SKM-1 (cell line): ENCODE data around the gene SLC36A3.
"Not testable (repeated sequence)": the region's sequence is repeated elsewhere in the genome, so short reads cannot be mapped to it uniquely, and the experiment has no call there.

Experiments used
- DNase-seq: peaks from one replicate; lab custom pipeline; 2025; ENCODE audit not compliant: unreplicated experiment; lab: John Stamatoyannopoulos, UW

SLC36A3 gene

DNA sequence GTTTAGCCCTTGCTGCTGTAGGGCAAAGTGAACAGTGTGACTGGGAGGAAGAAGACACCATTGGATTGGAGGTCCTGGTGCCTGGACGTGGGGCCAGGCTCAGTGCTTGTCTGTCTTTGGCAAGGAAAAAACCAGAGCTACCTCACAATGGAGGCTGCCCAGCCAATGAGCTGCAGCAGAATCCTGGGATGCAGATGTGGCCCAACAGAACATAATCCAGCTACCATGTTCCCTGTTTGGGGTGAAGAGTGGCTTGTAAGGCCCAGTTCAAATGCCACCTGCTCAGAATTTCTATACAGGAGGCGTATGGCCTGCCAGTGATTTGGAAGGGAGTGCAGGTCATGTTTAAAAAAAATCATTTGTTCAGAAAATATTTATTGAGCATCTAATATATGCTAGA, at the start of gene SLC36A3:
SLC36A3 (minus strand) TSS at position 101 of the 400 bp plus-strand sequence. CDS start 412 bp downstream, outside the sequence.
- DNase-seq = no peak

- DNase-seq = peak; percentile 14
These were observed 48.1 kb upstream of the SLC36A3 start for GRCh38 chr5:151351671-151352070.

DNA sequence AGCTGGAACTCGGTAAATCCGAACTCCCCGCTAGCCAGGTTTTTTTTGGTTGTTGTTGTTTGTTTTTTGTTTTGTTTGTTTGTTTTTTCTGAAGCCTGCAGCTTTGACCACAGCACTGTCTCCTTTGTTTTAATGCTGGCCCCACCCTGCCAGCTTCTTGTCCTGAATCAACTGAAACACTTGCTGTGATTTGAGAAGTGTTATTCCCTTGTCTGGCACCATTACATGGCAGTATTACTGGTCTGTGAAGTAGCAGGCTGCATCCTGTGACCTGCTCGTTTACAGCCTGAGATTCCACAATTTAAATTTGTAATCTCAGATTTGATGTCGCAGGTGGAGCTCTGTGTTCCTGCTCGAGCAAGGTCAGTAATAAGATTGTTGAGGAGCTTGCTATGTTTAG, 45.2 kb upstream of the SLC36A3 start:
- DNase-seq = no peak

DNA sequence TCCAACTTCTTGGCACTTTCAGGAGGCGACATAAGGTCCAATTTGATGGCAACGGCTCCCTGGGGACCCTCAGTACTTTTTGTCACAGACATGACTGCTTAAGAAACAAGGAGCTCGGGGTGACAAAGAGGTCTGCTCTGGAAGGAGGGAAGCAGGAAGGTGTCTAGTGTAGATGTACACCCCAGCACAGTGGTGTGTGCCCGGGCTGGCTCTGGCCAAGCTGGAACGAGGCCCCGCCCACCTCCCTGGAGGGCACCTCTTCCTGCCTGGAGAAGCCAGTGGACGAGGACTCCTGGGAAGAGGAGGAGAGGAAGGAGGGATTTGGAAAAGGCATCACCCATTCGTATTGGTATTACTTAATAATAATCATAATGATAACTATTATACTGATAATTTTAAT, 43.8 kb upstream of the SLC36A3 start, which contains the start of gene SLC36A2:
SLC36A2 (minus strand) TSS at position 191 of the 400 bp plus-strand sequence; CDS start at position 92, 99 bp downstream.
- DNase-seq = no peak

DNA sequence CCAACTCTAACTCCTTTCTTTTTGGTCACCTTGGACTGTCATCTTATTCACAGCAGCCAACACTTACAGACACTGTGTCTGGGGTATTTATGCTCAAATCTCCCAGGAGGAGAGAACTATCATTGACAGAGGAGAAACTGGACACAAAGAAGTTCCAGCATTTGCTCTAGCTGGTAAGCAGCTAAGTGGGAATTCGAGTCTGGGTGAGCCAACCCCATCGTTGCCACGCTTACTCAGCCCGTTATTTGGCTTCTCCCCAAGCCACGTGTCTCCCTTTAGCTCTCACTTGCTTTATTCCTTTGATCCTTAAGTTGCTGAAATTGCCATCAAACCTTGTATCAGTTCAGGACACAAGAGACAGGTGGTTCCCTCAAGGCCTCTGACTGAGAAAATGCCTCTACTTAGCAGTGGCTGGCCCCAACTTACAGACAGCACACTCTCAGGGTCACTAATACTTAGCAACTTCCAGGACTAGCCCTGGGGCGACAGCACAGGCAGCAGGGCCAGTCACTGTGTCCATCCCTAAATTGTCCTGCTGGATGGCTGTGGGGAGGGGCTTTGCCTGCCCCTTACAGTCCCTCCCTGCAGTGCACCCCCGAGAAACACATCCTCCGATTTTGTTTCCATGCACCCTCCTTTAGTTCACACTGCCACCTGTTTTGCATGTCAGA, 42.4 kb upstream of the SLC36A3 start:
- no peak for DNase-seq

GRCh38 chr5:151345187-151345807, 41.7 kb upstream of the SLC36A3 start:
- no peak for DNase-seq

- DNase-seq = no peak
These were observed 40.5 kb upstream of the SLC36A3 start for GRCh38 chr5:151344088-151344487.

DNA sequence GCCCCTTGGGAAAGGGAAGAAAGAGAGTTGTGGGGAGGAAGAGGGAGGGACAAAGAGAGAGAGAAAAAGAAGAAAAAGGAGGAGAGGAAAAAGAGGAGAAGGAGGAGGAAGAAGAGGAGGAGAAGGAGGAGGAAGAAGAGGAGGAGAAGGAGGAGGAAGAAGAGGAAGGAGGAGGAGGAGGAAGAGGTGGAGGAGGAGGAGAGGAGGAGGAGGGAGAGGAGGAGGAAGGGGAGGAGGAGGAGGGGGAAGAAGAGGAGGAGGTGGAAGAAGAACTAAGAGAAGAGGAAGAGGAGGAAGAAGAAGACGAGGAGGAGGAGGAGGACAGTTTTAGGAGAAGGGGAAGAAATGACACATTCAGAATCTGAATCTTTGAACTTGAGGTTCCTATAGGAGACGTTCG, 36.4 kb upstream of the SLC36A3 start:
- no peak for DNase-seq

DNA sequence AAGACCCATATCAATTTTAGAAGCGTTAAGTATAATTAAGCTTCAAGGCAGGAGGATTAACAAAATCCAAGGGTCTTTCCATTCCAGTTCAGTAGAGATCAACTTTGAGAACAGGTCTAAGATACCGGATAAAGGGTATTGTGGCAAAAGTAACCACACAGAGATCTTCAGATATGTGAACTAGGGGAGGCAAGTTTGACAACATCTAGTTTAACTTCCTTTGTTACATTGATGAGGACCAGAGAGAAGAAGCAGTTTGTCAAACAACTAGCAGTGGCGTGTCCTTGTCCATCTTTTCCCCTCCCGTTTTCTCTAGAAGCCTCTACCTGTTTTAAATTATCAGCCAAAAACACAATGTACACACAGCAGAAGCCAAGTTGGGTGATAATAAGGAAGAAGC, 35.2 kb upstream of the SLC36A3 start:
- DNase-seq = no peak

DNA sequence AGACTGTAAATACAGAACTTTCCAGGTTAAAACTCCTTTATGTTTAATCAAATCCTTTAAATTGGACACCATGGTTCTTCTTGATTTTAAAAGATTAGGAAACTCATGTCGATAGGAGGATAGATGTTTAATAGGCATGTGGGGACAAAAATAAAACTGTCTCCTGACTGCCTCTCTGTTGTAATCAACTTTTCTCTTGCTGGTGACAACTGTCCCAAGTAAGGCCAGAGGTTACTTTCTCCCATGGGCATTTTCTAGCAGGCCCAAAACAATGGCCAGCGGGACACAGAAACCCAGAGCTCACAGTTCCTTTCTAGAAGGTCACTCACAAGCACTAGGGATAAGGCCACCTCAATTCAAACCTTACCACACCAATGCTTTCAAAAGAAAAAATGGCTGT, 29.3 kb upstream of the SLC36A3 start:
- no peak for DNase-seq

- no peak for DNase-seq
These were observed 25.2 kb upstream of the SLC36A3 start for GRCh38 chr5:151328734-151329133.

GRCh38 chr5:151327585-151327984, 24.0 kb upstream of the SLC36A3 start:
- DNase-seq = no peak

DNA sequence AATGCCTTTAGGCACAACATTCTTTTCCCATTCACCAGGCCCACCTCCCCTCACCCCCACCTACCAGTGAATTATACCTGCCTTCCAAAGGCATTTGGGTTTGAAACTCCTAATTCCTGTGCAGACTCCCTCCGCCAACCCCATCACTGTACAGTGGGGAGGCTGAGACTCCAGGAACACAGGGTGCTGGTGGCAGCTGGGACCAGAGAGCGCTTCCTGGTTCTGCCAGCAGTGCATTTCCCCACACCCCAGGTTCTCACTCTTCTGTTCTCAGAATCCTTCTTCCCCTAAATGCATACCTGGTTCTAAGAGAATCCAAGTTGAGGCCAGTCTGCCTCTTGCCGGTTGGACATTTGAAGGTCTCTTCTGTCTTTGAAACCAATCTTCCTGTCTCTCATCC, 22.7 kb upstream of the SLC36A3 start:
- no peak for DNase-seq

- DNase-seq = no peak
These were observed 16.9 kb upstream of the SLC36A3 start for GRCh38 chr5:151320481-151320880.

- no peak for DNase-seq
These were observed 15.5 kb upstream of the SLC36A3 start for GRCh38 chr5:151318850-151319732.

GRCh38 chr5:151317871-151318270, 14.3 kb upstream of the SLC36A3 start:
- no peak for DNase-seq

- DNase-seq = peak; percentile 17
These were observed 12.5 kb upstream of the SLC36A3 start for GRCh38 chr5:151315998-151316597.

DNA sequence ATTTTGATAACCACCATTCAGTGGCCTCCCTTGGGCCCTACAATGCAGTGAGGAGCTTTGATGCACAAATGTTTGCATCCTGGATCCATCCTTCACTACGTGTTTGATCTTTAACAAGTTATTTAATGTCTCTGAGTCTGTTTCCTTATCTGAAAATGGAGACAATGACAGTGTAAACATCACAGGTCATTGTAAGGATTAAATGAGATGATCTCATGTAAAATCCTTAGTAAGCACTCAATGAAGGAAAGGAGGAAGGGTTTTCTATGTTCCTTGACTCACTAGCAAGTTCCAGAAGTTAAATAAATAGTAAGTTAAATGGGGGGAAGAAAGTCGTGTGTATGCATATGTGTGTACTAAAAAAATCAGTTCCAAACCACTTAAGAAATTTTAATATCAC, 9.8 kb upstream of the SLC36A3 start:
- no peak for DNase-seq

- no peak for DNase-seq
These were observed 9.3 kb upstream of the SLC36A3 start for GRCh38 chr5:151312756-151313324.

- DNase-seq = no peak
These were observed 7.4 kb upstream of the SLC36A3 start for GRCh38 chr5:151310932-151311331.

DNA sequence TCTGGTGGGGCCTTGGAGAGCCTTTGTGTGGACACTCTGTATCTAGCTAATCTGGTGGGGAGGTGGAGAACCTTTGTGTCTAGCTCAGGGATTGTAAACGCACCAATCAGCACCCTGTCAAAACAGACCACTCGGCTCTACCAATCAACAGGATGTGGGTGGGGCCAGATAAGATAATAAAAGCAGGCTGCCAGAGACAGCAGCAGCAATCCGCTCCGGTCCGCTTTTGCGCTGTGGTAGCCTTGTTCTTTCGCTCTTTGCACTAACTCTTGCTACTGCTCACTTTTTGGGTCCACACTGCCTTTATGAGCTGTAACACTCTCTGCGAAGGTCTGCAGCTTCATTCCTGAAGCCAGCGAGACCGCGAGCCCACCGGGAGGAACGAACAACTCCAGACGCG, 6.3 kb upstream of the SLC36A3 start:
- DNase-seq = not testable (repeated sequence)
